Transverse colon (tissue), 4 donors: ENCODE data around the gene SP5. TPM values are rescaled to one million over a fixed set of nuclear protein-coding genes. Genes with fewer than 3 reads are reported as not detected.

Experiments
- DNase-seq: peaks from one replicate; pipeline ENCODE4 v3.0.0-alpha.2; 2019
- H3K27ac ChIP-seq, 4 donors: fragments of 200-600 bp; sonication (generic); 2 replicates each; pipeline ENCODE4 v1.5.1; 2016 to 2018; ENCODE audit warnings: inconsistent platforms in 4 of 4
- H3K27me3 ChIP-seq: fragments of 200-600 bp; sonication (generic); 2 replicates; pipeline ENCODE4 v1.5.1; 2017; ENCODE audit warnings: inconsistent platforms
- H3K36me3 ChIP-seq, 4 donors: fragments of 200-600 bp; sonication (generic); 2 replicates each; pipeline ENCODE4 v1.5.1; 2017 to 2019; ENCODE audit warnings: inconsistent platforms in 4 of 4
- H3K4me1 ChIP-seq, 4 donors: fragments of 200-600 bp; sonication (generic); 2 replicates each; pipeline ENCODE4 v1.5.1; 2017 to 2020; ENCODE audit warnings: inconsistent platforms in 4 of 4
- H3K4me3 ChIP-seq, 4 donors: fragments of 200-600 bp; sonication (generic); 1 replicate in 1 of 4; 2 replicates in 3 of 4; pipeline versions ENCODE4 v1.5.1 to v1.6.1; 2017 to 2019; ENCODE audit warnings: inconsistent platforms in 4 of 4
- H3K9me3 ChIP-seq, 2 donors: fragments of 200-600 bp; sonication (generic); 2 replicates each; pipeline ENCODE4 v1.5.1; 2017 to 2019; ENCODE audit warnings: inconsistent platforms in 2 of 2
- CTCF ChIP-seq, 5 experiments: fragments of 200-600 bp in 3 of 5; fragments of 450-650 bp in 2 of 5; sonication (generic) in 3 of 5; IDR thresholded peaks; 1 replicate in 2 of 5; 2 replicates in 3 of 5; pipeline ENCODE4 v1.5.1; 2016 to 2017; ENCODE audit warnings: antibody characterized with exemption in 5 of 5, inconsistent platforms in 3 of 5, mild to moderate bottlenecking in 2 of 5, moderate library complexity in 1 of 5
- EP300 ChIP-seq: sonication (generic); formaldehyde crosslinking; IDR thresholded peaks from one replicate; pipeline ENCODE4 v1.6.1; 2017; ENCODE audit warnings: antibody characterized with exemption, low read depth
- POLR2A ChIP-seq: fragments of 450-650 bp; IDR thresholded peaks from one replicate; pipeline ENCODE4 v1.6.1; 2016; ENCODE audit warnings: antibody characterized with exemption, mild to moderate bottlenecking, moderate library complexity
- POLR2AphosphoS5 ChIP-seq, 3 donors: sonication (generic); formaldehyde crosslinking; IDR thresholded peaks; one replicate each; pipeline ENCODE4 v1.6.1; 2016; ENCODE audit warnings: antibody characterized with exemption in 3 of 3
- WGBS, 2 donors: methylation state at CpG; one replicate each; pipeline ENCODE4 v1.1.5; 2018; ENCODE audit warnings: low coverage in 1 of 2; 5-methylcytosine and 5-hydroxymethylcytosine counted together
- in situ Hi-C, 4 donors: fragments of 200-750 bp; cut with MboI; loops; one replicate each; pipeline versions ENCODE4 v1.15.0 to v1.15.1; 2017; ENCODE audit warnings: low sequenced_read_pairs in 3 of 4, low pct_ligation_motif_present in 1 of 4, low pct_unique_long_range_greater_than_20kb in 1 of 4
- intact Hi-C: fragments of 100-400 bp; cut with DNase I; formaldehyde crosslinking; loops from one replicate; pipeline ENCODE4 v1.15.1; 2023; ENCODE audit warnings: low total_unique reads
- total RNA-seq, 4 donors: library from RNA; depleted of rRNA; stranded (reverse); fragments of >200 nt; gene quantifications; one replicate each; pipeline ENCODE4 v1.1.0, GENCODE V29; 2016

The SP5 gene
- total RNA-seq, 4 donors from 2014 or later: 0.41 to 2.2 TPM; not detected in 2

GRCh38 chr2:170761572-170761971 lies 46.4 kb downstream of the SP5 start:
- intact Hi-C loops: no loop called here
- TF ChIP-seq EP300: no peak
- no peak for TF ChIP-seq CTCF (IDR thresholded peaks at IDR 0.05)
- TF ChIP-seq POLR2A: no peak
- TF ChIP-seq POLR2AphosphoS5 (IDR thresholded peaks at IDR 0.05): no peak

GRCh38 chr2:170762760-170763159 lies 47.6 kb downstream of the SP5 start:
- Histone ChIP-seq H3K27ac (no peak overlapping the region), H3K9me3 (no peaks in the 10 kb centered on the region), H3K4me1 (peaks cover 0 to 2% (median 0%) of the 10 kb centered on the region in 4 donors), H3K4me3 (no peak overlapping the region), H3K27me3 (no peaks in the 10 kb centered on the region), H3K36me3 (no peaks in the 10 kb centered on the region)
- in situ Hi-C loops: no loop called here
- DNase-seq: no peak
- no peak for TF ChIP-seq CTCF (IDR thresholded peaks at IDR 0.05)
- TF ChIP-seq POLR2A: no peak
- TF ChIP-seq POLR2AphosphoS5 (IDR thresholded peaks at IDR 0.05): no peak
- TF ChIP-seq EP300: no peak
- 73 to 85% methylated on average over 7 of the region's 7 CpGs for WGBS, 2 donors
- intact Hi-C loops: no loop called here

More at GRCh38 chr2:170761572-170761971, 46.4 kb downstream of the SP5 start:
- H3K4me1 ChIP-seq: peaks cover 0 to 2% (median 0%) of the 10 kb centered on the region in 4 donors
- H3K27me3 ChIP-seq: no peaks in the 10 kb centered on the region
- H3K4me3 ChIP-seq: no peak overlapping the region
- no peak overlapping the region for H3K27ac ChIP-seq
- no peaks in the 10 kb centered on the region for H3K36me3 ChIP-seq
- DNase-seq: no peak
- no peaks in the 10 kb centered on the region for H3K9me3 ChIP-seq
- in situ Hi-C loops: no loop called here

GRCh38 chr2:170763232-170763631 lies 48.1 kb downstream of the SP5 start:
- H3K9me3 ChIP-seq: no peaks in the 10 kb centered on the region
- TF ChIP-seq POLR2A (no peak), POLR2AphosphoS5 (IDR thresholded peaks at IDR 0.05) (no peak), EP300 (no peak), CTCF (IDR thresholded peaks at IDR 0.05) (no peak)
- DNase-seq: no peak
- H3K27ac ChIP-seq: no peak overlapping the region
- H3K27me3 ChIP-seq: no peaks in the 10 kb centered on the region
- H3K36me3 ChIP-seq: no peaks in the 10 kb centered on the region
- intact Hi-C loops: no loop called here
- H3K4me1 ChIP-seq: peaks cover 0 to 2% (median 0%) of the 10 kb centered on the region in 4 donors
- WGBS, 2 donors: 82 to 88% methylated on average over 2 to 4 of the region's 4 CpGs
- in situ Hi-C loops: no loop called here
- no peak overlapping the region for H3K4me3 ChIP-seq

GRCh38 chr2:170764880-170765261 lies 49.7 kb downstream of the SP5 start:
- Histone ChIP-seq H3K4me1 (peaks cover 0 to 4% (median 0%) of the 10 kb centered on the region in 4 donors), H3K27ac (no peak overlapping the region), H3K9me3 (no peaks in the 10 kb centered on the region), H3K36me3 (no peaks in the 10 kb centered on the region), H3K4me3 (no peak overlapping the region), H3K27me3 (no peaks in the 10 kb centered on the region)
- in situ Hi-C loops (no loop called here), intact Hi-C loops (no loop called here)
- TF ChIP-seq POLR2A (no peak), CTCF (IDR thresholded peaks at IDR 0.05) (no peak), POLR2AphosphoS5 (IDR thresholded peaks at IDR 0.05) (no peak), EP300 (no peak)
- DNase-seq: no peak
- WGBS, 2 donors: 38 to 60% methylated on average over 2 of the region's 2 CpGs
